IPS-18c (cell line): ENCODE data around the gene SMIM41.
"Not testable (repeated sequence)": the region's sequence is repeated elsewhere in the genome, so short reads cannot be mapped to it uniquely, and the experiment has no call there.

ENCODE experiments used
- H3K4me3 ChIP-seq: 2 replicates; pipeline ENCODE4 v1.7.0; 2013; ENCODE audit warnings: low read depth, mild to moderate bottlenecking, low read length, moderate library complexity; ENCODE audit not compliant: insufficient read depth
- H3K9me3 ChIP-seq: one replicate; pipeline ENCODE4 v1.6.1; 2013; ENCODE audit warnings: mild to moderate bottlenecking, low read length, moderate library complexity; ENCODE audit not compliant: control insufficient read depth, insufficient read depth

Gene SMIM41

DNA sequence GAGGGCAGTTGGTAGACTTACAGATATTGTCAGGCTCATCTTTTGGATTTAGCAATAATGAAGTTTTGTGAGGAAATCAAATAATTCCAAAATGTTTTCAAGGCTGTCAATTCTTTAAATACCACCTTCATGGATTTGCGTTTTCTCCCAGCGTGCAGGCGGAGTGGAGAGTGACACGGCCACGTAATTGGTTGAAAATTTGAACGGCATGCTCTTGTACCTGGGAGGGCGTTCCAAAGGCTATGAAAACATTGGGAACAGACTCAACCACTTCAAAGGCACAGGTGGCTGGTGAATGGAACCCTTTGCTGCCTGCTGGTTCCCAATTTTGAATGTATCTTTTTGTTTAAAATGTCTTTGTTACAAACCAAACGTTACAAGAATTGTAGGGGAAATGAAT, 12.4 kb downstream of the SMIM41 start:
- Histone ChIP-seq H3K9me3 (no peaks in the 10 kb centered on the region), H3K4me3 (no peak overlapping the region)

DNA sequence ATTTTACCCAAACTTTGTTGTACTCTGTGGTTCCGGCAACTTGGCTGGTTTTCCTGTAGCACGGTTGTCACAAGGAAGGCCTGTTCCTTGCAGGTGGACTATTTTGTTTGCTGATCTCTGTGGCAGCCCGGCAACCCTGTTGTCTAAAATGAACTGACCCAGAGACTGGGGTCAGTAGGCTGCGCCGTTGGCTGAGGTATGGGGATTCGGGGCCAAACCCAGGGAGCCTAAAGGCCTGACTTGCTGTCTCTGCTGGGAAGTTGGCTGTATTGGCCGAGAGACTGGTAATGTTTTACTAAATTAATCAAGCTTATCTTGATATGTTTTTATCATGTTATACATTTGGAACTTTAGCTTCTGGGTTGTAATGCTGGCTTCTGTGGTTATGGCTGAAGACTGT, 13.8 kb downstream of the SMIM41 start:
- Histone ChIP-seq H3K9me3 (no peaks in the 10 kb centered on the region), H3K4me3 (no peak overlapping the region)

DNA sequence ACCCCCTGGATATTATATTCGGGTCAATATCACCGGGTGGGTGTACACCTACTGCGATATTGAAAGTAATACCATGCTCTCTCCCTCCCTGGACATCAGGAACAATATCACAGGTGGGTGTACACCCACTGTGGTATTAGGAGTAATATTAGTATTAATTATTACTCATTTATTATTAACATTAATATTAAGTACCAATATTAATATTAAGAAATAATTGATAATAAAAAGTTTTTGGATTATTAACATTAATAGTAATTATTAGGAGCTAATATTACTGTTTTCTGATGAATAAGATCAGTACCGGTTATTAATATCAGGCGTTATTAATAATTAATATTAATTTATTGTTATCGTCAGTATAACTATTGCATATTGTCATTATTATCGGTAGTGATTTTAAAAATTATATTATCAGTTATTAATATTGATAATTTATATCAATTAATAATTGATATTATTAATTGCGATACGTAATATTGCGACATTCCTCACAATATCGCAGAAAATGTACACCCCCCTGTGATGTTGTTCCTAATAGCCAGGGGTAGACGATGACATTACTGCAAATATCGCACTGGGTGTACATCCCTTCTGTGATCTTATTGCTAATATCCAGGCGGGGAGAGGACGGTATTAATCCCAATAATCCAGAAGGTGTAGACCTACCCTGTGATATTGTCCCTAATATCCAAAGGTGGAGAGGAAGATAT, 17.0 kb downstream of the SMIM41 start:
- no peaks in the 10 kb centered on the region for H3K9me3 ChIP-seq
- H3K4me3 ChIP-seq, result no peak overlapping the region

DNA sequence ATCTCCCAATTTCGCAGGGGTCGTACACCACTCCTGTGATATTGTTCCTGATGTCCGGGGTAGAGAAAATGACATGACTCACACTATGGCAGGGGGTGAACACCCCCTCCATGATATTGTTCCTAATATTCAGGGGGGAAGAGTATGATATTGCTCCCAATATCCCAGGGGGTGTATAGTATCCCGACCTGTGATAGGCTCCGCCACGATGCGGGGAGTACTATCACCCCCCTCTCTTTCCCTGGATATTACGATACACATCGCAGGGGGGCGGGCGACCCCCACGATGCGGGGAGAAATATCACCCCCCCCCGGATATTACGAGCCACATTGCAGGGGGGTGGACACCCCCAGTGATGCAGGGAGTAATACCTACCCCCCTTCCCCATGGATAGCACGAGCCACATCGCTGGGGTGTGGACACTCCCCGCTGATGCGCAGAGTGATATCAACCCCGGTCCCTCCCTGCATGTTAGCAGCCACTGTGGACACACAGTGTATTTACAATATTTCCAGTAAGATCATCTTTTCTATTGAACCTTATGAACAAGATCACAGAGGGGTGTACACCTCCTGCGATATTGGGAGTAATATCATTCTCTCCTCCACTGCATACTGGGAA, 17.7 kb downstream of the SMIM41 start:
- no peak overlapping the region for H3K4me3 ChIP-seq
- no peaks in the 10 kb centered on the region for H3K9me3 ChIP-seq

DNA sequence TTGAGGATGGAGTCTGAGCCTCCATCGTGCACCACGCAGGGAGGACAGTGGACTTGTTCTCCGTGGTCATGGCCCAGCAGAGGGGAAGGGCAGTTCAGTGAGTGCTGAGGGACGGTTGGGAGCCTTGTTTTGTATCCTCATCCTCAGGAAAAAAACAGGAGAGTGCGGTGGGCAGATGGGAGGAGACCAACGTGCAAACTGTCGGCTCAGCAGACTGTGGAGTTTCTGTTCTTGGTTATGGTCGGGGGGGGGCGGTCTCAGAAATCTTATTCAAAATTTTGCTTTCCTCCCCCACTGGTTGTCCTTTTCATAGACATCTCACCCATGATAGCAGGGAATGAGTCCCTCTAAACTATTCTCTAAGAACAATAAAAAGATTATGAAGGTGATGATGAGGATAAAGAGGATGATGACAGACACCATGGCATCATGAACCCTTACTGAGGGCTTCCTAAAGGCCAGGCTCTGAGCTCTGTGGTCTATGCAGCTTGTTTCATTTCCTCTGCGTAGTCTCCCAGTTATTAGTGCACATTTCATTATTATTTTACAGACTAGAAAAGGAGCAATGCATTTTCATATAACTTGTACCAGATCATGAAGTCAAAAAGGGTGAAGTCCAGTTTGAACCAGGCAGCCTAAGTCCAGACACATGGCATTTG, 25.1 kb downstream of the SMIM41 start:
- H3K9me3 ChIP-seq, H3K4me3 ChIP-seq: not testable (repeated sequence)

DNA sequence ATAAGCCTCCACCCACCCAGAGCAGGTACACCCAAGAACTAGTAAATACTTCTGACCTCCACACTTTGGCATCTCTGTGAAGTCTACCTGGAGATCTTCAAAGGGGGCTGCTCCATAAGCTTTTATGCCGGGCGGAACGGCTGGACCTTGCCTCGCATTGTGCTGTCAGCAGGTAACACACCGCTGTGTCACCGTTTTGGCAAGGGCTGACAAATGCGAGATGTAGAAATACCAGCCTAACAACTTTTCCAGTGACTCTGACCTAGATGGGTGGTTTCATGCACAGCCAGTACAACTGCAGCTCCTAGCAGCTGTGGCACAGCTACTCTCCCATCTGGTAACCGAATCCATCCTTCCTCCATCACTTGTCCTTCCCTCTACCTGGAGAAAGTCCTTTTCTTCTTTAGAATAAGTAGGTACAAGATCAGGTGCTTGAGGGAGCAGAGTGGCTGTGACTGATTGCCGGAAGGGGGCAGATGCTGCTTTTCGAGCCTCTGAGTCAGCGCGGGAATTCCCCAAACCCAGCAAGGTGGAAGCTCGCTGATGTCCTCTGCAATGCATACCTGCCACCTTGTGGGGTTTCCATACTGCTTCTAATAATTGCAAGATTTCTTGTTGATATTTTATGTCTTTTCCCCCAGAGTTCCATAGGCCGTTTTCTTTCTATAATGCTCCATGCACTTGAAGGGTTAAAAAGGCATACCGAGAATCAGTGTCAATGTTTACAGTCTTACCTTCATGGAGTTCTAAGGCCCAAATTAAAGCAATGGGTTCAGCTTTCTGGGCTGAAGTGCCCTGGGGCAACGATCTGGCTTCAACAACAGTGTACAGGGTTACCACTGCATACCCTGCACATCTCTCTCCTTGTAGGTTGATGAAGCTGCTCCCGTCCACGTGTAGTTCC, 37.0 kb downstream of the SMIM41 start:
- not testable (repeated sequence) for H3K9me3 ChIP-seq, H3K4me3 ChIP-seq

DNA sequence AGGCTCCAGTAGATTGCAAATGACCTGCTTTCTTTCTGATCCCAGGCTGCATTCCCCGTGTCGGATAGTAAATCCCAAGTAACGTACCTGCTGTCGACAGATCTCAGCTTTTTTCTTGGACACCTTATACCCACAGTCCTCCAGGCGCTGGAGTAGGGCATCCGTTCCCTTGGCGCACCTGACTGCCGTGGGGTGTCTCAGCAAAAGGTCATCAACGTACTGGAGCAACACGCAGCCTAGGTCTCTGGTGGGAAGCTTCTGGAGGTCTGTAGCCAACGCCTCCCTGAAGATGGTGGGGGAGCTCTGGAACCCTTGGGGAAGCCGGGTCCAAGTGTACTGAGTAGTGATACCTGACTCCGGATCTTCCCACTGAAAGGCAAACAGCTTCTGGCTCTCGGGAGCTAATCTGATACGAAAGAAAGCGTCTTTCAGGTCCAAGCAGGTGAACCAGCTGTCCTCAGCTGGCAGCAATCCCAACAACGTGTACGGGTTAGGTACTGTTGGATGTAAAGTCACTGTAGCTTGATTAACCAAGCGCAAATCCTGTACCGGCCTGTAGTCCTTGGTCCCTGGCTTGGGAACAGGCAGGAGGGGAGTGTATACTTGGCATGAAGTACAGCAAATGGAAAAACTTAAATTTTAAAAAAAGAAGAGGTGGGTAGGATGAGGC, 38.4 kb downstream of the SMIM41 start:
- H3K9me3 ChIP-seq, H3K4me3 ChIP-seq: not testable (repeated sequence)

DNA sequence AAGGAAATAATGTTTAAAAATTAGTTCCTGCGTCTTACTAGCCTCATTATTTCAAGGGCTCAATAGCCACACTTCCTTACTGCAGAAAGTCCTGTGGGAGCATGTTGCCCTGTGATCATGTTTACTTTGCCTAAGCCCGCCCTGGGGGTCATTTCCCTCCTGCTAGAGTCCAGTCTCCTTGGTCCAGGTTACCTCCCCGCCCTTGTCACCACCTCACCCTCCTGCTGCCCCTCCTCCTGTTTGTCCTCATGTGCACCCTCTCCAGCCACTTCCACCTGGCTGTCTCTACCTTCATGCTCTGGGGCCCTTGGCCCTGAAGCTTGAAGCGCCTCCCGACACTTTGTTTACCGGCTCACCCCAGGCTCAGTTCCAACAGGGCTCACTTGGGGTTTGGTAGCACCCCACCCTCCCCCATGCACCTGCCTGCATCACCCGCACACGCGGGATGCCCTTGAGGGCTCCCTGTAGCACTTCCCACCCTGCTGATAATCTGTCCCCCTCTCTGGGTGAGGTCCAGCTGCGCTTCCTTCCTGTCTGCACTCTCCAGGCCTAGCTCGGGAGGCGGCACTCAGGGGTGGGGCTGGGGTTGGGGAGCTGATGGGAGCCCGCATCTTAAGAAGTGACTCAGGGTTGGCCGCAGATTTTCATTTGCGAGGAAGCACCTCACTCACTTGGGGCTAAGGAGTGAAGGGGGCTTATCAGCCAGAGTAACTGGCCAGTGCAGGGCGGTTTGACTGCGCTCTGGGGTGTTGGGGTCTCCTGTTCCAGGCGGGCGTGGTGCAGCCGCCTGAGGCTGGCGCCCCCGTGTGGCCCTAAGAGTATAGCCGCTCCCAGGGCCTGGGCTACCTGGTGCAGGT, 40.1 kb downstream of the SMIM41 start:
- H3K4me3 ChIP-seq, result no peak overlapping the region
- no peaks in the 10 kb centered on the region for H3K9me3 ChIP-seq

DNA sequence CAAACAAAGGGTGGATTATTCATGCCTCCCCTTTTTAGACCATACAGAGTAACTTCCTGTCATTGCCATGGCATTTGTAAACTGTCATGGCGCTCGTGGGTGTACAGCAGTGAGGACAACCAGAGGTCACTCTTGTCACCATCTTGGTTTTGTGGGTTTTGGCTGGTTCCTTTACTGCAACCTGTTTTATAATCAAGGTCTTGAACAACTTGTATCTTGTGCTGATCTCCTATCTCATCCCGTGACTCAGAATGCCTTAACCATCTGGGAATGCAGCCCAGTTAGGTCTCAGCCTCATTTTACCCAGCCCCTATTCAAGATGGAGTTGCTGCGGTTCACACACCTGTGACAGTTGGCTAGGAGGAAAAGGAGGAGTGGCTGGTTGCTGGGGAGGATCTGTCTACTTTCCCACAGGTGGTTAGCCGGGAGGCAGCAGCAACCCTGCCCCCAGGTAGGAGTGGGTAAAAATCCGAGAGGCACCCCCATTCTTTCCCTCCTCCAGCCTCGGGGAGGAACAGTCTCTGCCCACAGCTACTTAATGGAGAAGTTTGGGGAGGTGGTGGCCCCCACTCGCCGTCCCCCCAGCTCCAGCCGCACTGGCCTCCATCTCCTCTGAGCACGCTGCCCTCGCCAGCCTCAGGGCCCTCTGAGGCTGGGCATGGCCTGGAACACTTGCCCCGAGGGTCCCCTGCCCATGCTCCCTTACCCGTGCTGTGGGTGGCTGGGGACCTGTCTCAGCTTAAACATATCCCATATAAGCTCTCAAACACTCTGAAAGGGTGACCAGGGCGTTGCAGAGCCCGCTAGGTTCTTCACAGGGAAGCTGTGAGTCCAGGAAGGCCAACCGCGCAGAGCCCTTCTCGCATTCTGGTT, 41.7 kb downstream of the SMIM41 start:
- no peak overlapping the region for H3K4me3 ChIP-seq
- H3K9me3 ChIP-seq, result no peaks in the 10 kb centered on the region

DNA sequence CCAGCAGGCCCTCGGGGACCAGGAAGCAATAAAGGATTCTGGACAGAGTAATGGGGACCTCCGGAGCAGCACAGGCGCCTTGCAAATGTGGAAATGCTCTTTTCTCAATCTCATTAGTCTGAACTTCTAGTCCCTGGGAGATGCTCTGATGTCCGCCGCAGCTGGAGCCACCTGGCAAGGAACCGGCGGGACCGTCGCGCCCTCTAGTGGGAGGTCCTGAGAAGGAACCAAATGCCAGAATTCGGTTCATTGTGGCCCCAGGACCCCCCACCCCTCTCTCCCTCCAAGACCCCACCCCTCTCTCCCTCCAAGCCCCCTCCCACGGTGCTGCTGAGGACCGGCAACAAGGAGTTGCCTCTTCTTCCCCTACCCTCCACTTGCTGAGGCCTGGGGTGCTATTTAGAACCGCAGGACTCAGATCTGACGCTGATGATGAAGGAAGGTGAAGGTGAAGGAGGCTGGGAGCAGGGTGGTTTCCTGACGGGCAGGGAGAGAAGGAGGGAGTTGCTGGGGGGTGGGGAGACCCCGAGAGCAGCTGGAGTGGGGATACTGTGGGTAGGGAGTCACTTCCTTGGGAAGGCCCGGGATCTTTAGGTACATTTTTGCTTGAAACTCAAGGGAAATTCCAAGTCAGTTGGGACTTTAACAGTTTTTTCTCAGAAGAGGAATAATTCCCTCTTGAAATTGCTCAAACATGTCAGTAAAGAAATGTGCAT, 42.5 kb downstream of the SMIM41 start:
- Histone ChIP-seq H3K4me3 (no peak overlapping the region), H3K9me3 (no peaks in the 10 kb centered on the region)

DNA sequence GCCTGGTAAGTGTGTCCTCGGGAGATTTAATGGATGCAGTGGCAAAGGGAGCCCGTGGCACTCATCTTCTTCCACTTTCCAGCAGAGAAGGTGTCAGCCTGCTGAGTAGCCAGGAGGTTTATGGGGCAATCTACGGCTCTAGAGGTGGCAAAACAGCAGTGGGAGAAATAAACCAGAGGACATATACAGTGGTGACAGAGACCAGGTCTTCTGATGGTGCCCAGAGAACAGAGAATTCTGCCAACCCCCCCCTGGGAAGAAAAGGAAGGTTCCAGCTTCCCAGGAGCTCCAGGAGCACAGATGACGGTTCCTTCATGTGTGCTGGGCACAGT, 43.0 kb downstream of the SMIM41 start:
- Histone ChIP-seq H3K4me3 (no peak overlapping the region), H3K9me3 (no peaks in the 10 kb centered on the region)

DNA sequence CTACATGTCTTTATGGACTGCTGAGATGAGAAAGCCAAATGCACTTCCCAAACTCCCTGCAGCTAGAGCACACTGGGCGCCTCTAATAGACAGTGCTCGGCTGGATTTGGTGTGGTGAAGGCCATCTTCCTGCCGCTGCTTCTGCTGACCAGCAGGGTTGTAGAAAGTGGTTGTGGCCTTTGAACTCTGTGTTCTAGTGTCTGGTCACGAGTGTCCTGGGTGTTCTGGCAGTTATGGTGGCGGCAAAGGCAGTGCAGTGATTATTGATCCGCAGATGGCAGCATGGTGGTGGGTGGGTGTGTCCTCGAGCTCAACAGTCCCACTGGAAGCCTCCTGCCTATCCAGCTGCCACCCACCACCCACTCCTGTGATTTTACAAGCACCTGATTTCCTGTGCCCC, 43.4 kb downstream of the SMIM41 start:
- H3K4me3 ChIP-seq, result no peak overlapping the region
- H3K9me3 ChIP-seq, result no peaks in the 10 kb centered on the region

DNA sequence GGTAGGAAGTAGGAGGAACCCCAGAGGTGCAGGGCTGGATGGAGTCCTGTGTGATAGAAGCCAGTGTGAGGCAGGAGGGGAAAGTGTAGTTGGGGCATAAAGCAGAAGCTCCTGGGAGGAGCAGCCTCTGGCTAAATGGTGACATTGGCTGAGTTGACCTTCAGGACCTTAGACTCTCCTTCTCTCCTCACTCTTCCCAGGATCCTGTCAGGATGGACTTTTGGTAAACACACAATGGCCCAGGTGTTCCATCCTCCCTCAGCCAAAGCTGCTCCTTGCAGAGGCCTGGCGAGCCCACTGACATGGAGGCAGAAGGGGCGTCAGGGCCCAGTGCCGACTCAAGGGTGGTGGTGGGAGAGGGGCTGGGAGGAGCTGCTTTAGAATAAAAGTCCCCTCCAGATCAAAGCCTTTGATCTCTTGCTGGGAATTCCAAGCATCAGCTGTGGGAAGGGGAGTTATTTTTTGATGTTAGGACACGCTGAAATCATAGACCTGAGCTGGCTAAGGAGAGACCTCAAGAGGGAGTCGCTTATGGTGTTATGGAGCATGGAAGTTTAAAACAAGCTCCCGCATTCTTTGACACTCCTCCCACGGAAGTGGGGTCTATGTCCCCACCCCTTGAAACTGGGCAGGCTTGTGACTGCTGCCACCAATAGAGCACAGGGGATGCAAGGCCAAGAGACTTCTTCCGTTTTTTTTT, 44.1 kb downstream of the SMIM41 start:
- Histone ChIP-seq H3K9me3 (no peaks in the 10 kb centered on the region), H3K4me3 (no peak overlapping the region)

DNA sequence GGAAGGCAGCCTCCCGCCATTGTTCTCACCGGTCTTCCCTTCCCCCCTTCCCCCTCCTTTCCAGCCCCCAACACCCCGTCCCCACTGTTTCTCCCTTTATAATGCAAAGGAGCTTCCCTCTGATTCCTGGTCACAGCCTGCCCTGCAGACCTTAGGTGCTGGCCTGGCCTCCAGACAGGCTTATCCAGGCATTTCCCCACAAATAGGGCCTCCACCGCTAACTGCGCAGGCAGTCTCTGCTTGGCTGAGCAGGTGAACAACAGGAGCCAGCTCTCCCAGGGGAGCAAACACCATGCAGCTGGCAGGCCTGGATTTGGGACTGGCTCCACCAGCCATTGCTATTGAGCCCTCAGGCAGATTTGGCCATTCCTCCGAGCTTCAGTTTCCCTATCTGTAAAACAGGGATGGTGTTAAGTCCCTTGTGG, 46.0 kb downstream of the SMIM41 start:
- Histone ChIP-seq H3K9me3 (no peaks in the 10 kb centered on the region), H3K4me3 (peak overlapping the region; percentile 29; the same call in 1 of the 2 replicates)
